Thyroid gland (tissue), 4 donors: ENCODE measurements around the gene DUS1L. TPM values are rescaled to one million over a fixed set of nuclear protein-coding genes. Genes with fewer than 3 reads are reported as not detected.

Source experiments
- DNase-seq, 2 donors: peaks; one replicate each; pipeline ENCODE4 v3.0.0-alpha.2; 2019
- H3K27ac ChIP-seq, 3 donors: fragments of 200-600 bp; sonication (generic); 1 replicate in 2 of 3; 2 replicates in 1 of 3; pipeline ENCODE4 v1.5.1; 2016 to 2019; ENCODE audit warnings: mild to moderate bottlenecking in 1 of 3, moderate library complexity in 1 of 3
- H3K27me3 ChIP-seq: fragments of 200-600 bp; sonication (generic); one replicate; pipeline ENCODE4 v1.5.1; 2019
- H3K36me3 ChIP-seq, 2 donors: fragments of 200-600 bp; sonication (generic); one replicate each; pipeline ENCODE4 v1.5.1; 2016 to 2019
- H3K4me1 ChIP-seq, 2 donors: fragments of 200-600 bp; sonication (generic); one replicate each; pipeline ENCODE4 v1.5.1; 2017 to 2019
- H3K4me3 ChIP-seq, 3 donors: fragments of 200-600 bp; sonication (generic); replicated peaks in 1 of 3; 1 replicate in 2 of 3; 2 replicates in 1 of 3; pipeline ENCODE4 v1.5.1; 2016; ENCODE audit warnings: mild to moderate bottlenecking in 1 of 3
- H3K9me3 ChIP-seq: fragments of 200-600 bp; sonication (generic); one replicate; pipeline ENCODE4 v1.5.1; 2017
- POLR2A ChIP-seq, 2 donors: fragments of 450-650 bp; IDR thresholded peaks; one replicate each; pipeline ENCODE4 v1.6.1; 2017; ENCODE audit warnings: antibody characterized with exemption in 2 of 2, mild to moderate bottlenecking in 2 of 2, moderate library complexity in 1 of 2
- WGBS, 2 donors: methylation state at CpG; one replicate each; pipeline ENCODE4 v1.1.5; 2017; 5-methylcytosine and 5-hydroxymethylcytosine counted together
- intact Hi-C: fragments of 100-400 bp; cut with DNase I; formaldehyde crosslinking; loops from one replicate; pipeline ENCODE4 v1.15.1; 2023
- total RNA-seq, 4 donors: library from RNA; depleted of rRNA; stranded (reverse); fragments of >200 nt; gene quantifications; one replicate each; pipeline ENCODE4 v1.2.3, GENCODE V29; 2016
- TF ChIP-seq, protein P1 (sequence below), 6 experiments: fragments of 200-600 bp in 3 of 6; fragments of 450-650 bp in 3 of 6; sonication (generic) in 3 of 6; IDR thresholded peaks; one replicate each; pipeline ENCODE4 v1.5.1; 2016 to 2019; ENCODE audit warnings: antibody characterized with exemption in 6 of 6, mild to moderate bottlenecking in 2 of 6, inconsistent platforms in 1 of 6, moderate library complexity in 1 of 6

Gene DUS1L
- total RNA-seq, 4 donors from 2014 or later: 58.7 to 90.5 (median 75.5) TPM

DNA sequence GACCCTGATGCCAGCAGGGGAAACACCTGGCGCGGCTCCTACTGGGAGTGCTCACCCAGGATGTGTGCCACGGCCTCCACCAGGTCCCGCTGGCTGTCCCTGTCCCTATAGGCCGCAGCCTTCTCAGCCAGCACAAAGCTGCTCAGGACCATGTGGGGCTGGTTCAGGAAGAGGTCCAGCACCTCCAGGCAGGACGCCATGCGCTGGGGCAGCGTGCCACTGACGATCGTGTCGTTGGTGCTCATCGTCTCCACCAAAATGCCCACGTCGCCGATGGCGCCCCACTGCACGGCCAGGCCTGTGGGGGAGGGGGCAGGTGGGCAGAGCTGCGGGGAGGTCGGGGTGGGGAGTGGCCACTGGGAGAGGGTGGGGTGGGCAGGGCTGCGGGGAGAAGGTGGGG lies 15.9 kb upstream of the DUS1L start:
- H3K36me3 ChIP-seq: peaks cover 46 to 73% of the 10 kb centered on the region in 2 donors
- TF ChIP-seq POLR2A (IDR thresholded peaks at IDR 0.05): no peak
- TF ChIP-seq, protein P1, sequence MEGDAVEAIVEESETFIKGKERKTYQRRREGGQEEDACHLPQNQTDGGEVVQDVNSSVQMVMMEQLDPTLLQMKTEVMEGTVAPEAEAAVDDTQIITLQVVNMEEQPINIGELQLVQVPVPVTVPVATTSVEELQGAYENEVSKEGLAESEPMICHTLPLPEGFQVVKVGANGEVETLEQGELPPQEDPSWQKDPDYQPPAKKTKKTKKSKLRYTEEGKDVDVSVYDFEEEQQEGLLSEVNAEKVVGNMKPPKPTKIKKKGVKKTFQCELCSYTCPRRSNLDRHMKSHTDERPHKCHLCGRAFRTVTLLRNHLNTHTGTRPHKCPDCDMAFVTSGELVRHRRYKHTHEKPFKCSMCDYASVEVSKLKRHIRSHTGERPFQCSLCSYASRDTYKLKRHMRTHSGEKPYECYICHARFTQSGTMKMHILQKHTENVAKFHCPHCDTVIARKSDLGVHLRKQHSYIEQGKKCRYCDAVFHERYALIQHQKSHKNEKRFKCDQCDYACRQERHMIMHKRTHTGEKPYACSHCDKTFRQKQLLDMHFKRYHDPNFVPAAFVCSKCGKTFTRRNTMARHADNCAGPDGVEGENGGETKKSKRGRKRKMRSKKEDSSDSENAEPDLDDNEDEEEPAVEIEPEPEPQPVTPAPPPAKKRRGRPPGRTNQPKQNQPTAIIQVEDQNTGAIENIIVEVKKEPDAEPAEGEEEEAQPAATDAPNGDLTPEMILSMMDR (IDR thresholded peaks at IDR 0.05): no peak
- 95 to 96% methylated on average over 4 to 10 of the region's 20 CpGs for WGBS, 2 donors
- H3K27me3 ChIP-seq: no peaks in the 10 kb centered on the region
- H3K4me1 ChIP-seq: no peaks in the 10 kb centered on the region
- H3K4me3 ChIP-seq: no peak overlapping the region
- no peak for DNase-seq
- H3K27ac ChIP-seq: no peak overlapping the region
- H3K9me3 ChIP-seq: no peaks in the 10 kb centered on the region
- intact Hi-C loops: no loop called here

DNA sequence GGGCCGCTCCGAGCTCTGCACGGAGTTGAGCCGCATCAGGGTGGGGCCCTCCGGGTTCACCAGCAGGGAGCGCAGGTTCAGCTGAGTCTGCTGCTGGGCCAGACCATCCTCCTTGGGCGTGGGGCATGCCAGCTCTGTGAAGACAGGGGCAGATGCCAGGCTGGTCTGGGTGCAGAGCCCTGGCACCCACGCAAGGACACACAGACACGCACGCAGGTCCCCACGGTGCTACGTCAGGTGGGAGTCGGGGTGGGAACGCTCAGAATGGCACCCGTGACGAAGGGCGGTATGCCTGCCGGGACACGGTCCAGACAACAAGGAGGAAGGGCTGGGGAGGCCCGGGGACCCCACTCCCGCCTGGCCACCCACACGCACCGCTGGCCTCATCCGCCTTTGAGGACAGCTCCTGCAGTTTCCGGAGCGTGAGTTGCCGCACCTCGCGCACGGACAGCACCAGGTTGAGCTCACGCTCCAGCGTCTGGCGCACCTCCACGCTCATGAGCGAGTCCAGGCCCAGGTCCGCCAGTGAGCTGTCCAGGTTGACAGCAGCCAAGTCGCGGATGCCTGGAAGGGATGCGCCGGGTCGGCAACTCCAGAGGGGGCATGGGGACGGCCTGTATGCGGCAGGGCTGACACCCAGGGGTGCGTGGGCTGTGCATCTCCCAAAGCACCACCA lies 15.3 kb upstream of the DUS1L start:
- H3K27me3 ChIP-seq: no peaks in the 10 kb centered on the region
- TF ChIP-seq, protein P1 (IDR thresholded peaks at IDR 0.05): no peak
- TF ChIP-seq POLR2A (IDR thresholded peaks at IDR 0.05): no peak
- H3K36me3 ChIP-seq: peaks cover 42 to 67% of the 10 kb centered on the region in 2 donors
- H3K4me1 ChIP-seq: no peaks in the 10 kb centered on the region
- 95 to 99% methylated on average over 12 to 25 of the region's 44 CpGs for WGBS, 2 donors
- H3K4me3 ChIP-seq: no peak overlapping the region
- DNase-seq: no peak
- intact Hi-C loops: no loop called here
- no peaks in the 10 kb centered on the region for H3K9me3 ChIP-seq
- H3K27ac ChIP-seq: no peak overlapping the region

DNA sequence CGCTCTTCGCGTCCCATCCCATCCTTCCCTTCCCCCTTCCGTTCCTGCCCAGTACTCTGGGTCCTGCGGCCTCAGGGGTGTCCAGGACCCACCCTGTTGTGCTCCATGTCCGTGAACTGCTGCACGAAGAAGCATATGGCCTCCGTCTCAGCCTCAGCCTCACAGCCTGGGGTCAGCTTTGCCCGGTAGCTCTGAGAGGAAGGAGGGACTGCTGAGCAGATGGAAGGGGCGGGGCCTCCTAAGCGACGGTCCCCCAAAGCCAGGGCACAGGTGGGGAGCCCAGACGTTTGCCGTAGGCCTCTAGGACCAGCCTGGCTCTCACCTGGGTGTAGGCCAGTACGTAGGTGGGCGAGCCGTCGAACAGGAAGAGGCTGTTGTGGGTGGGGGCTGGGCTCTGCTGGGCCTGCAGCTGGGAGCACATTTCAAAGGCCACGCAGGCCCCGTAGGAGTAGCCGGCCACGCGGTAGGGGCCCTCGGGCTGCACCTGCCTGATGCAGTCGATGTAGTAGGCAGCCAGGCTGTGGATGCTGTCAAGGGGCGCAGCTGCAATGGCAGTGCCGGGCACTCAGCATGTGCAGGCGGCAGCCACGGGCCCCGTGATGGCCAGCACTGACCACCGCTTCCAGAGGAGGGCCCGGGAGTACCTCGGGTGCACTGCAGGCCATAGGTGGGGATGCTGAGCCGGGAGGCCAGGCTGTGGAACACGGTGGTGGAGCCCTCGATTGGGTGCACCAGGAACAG lies 14.6 kb upstream of the DUS1L start:
- WGBS, 2 donors: 88 to 93% methylated on average over 26 to 27 of the region's 36 CpGs

GRCh38 chr17:82079001-82079677 lies 13.5 kb upstream of the DUS1L start:
- no peaks in the 10 kb centered on the region for H3K27me3 ChIP-seq
- intact Hi-C loops: no loop called here
- 96% methylated on average over 29 to 35 of the region's 47 CpGs for WGBS, 2 donors
- no peak overlapping the region for H3K27ac ChIP-seq
- DNase-seq: no peak
- peaks cover 27 to 49% of the 10 kb centered on the region in 2 donors for H3K36me3 ChIP-seq
- TF ChIP-seq, protein P1 (IDR thresholded peaks at IDR 0.05): no peak
- TF ChIP-seq POLR2A (IDR thresholded peaks at IDR 0.05): no peak
- no peak overlapping the region for H3K4me3 ChIP-seq
- H3K9me3 ChIP-seq: no peaks in the 10 kb centered on the region
- H3K4me1 ChIP-seq: no peaks in the 10 kb centered on the region

More for the DNA sequence above, 14.6 kb upstream of the DUS1L start:
- Histone ChIP-seq H3K9me3 (no peaks in the 10 kb centered on the region), H3K4me3 (no peak overlapping the region), H3K36me3 (peaks cover 35 to 60% of the 10 kb centered on the region in 2 donors), H3K27ac (no peak overlapping the region), H3K27me3 (no peaks in the 10 kb centered on the region), H3K4me1 (no peaks in the 10 kb centered on the region)
- intact Hi-C loops: no loop called here
- TF ChIP-seq, protein P1 (IDR thresholded peaks at IDR 0.05): no peak
- no peak for TF ChIP-seq POLR2A (IDR thresholded peaks at IDR 0.05)
- no peak for DNase-seq
